ENCODE results near the gene SPATA31E1. TPM values are rescaled to one million over a fixed set of nuclear protein-coding genes. Genes with fewer than 3 reads are reported as not detected.

SPATA31E1 gene
- total RNA-seq, 4 donors from 2014 or later = not detected

DNA sequence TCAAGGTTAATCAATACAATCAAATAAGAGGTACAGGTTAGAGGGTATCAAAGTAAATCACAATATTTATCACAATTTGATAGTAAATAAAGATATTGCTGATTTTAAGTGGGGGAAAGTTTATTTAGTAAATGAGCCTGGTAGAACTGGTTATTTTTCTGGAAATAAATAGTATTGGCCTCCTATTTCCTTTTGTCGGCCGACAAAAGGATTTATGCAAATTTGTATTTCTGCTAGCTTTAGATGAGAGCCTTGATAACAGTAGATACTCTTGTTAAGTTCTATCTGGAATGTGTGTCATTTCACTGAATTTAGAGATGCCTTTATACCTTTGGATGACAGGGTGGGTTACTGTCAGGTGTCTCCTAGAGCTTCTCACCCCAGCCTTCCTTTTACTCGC, 17.8 kb upstream of the SPATA31E1 start:
- Histone ChIP-seq H3K27me3 (no peaks in the 10 kb centered on the region), H3K27ac (replicated peaks in 1 of 4) (no peak overlapping the region), H3K4me1 (no peaks in the 10 kb centered on the region), H3K4me3 (no peak overlapping the region), H3K9me3 (peaks cover 0 to 19% (median 7%) of the 10 kb centered on the region in 4 donors), H3K36me3 (no peaks in the 10 kb centered on the region)
- intact Hi-C loops (cut with DNase I) = no loop called here
- TF ChIP-seq POLR2AphosphoS5 (IDR thresholded peaks at IDR 0.05) = no peak
- TF ChIP-seq, protein P1, sequence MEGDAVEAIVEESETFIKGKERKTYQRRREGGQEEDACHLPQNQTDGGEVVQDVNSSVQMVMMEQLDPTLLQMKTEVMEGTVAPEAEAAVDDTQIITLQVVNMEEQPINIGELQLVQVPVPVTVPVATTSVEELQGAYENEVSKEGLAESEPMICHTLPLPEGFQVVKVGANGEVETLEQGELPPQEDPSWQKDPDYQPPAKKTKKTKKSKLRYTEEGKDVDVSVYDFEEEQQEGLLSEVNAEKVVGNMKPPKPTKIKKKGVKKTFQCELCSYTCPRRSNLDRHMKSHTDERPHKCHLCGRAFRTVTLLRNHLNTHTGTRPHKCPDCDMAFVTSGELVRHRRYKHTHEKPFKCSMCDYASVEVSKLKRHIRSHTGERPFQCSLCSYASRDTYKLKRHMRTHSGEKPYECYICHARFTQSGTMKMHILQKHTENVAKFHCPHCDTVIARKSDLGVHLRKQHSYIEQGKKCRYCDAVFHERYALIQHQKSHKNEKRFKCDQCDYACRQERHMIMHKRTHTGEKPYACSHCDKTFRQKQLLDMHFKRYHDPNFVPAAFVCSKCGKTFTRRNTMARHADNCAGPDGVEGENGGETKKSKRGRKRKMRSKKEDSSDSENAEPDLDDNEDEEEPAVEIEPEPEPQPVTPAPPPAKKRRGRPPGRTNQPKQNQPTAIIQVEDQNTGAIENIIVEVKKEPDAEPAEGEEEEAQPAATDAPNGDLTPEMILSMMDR (IDR thresholded peaks at IDR 0.05) = no peak
- TF ChIP-seq EP300 (IDR thresholded peaks at IDR 0.05) = no peak
- TF ChIP-seq POLR2A (IDR thresholded peaks at IDR 0.05; ENCODE audit: low read depth) = no peak
- no peak for DNase-seq (ENCODE audit: extremely low spot score)
- WGBS = 97% methylated on average over 3 of the region's 3 CpGs

DNA sequence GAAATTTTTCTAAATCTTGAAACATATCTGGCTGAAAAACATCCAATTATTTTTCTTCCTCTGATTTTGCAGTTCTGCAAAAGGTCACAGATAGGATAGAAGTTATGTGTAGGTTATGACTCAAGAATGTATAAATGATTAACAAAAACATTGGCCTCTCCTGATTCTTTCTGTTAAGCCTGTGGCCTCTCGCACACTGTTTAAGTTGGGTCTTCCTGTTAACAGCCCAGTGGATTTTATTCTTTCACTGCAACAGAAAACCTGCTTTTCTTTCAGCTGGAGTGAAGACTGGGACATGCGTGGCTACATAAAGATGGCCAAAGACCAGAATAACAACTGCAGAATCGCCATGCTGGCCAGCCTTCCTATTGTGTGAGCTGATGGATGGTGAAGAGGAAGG, 17.1 kb upstream of the SPATA31E1 start:
- no peak for DNase-seq (ENCODE audit: extremely low spot score)
- no peaks in the 10 kb centered on the region for H3K36me3 ChIP-seq
- intact Hi-C loops (cut with DNase I) = no loop called here
- 91% methylated on average over 3 of the region's 3 CpGs for WGBS
- no peaks in the 10 kb centered on the region for H3K4me1 ChIP-seq
- no peak overlapping the region for H3K27ac ChIP-seq (replicated peaks in 1 of 4)
- no peak overlapping the region for H3K4me3 ChIP-seq
- H3K27me3 ChIP-seq = no peaks in the 10 kb centered on the region
- TF ChIP-seq, protein P1 (IDR thresholded peaks at IDR 0.05) = no peak
- no peak for TF ChIP-seq POLR2AphosphoS5 (IDR thresholded peaks at IDR 0.05)
- no peak for TF ChIP-seq EP300 (IDR thresholded peaks at IDR 0.05)
- no peak for TF ChIP-seq POLR2A (IDR thresholded peaks at IDR 0.05; ENCODE audit: low read depth)
- H3K9me3 ChIP-seq = peaks cover 0 to 19% (median 4%) of the 10 kb centered on the region in 4 donors

DNA sequence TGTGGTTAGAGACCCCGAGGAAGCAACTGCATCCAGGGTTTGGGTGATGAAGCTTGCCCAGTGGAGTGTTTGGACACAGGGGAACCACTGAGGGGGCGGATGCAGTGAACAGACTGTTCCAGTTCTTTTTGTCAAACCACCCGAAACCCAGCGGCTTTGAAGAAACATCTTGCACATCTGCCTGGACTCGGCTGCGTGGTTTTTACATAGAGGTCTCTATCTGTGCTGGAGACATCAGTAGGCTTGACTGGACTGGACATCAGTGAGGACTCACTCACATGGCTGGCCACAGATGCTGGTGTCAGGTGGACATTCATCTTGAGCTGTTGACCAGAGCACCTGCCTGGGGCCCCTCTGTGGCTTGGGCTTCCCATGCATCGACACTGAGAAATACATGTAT, 15.3 kb upstream of the SPATA31E1 start:
- WGBS = 95% methylated on average over 6 of the region's 7 CpGs
- Histone ChIP-seq H3K27ac (replicated peaks in 1 of 4) (no peak overlapping the region), H3K27me3 (no peaks in the 10 kb centered on the region), H3K36me3 (no peaks in the 10 kb centered on the region), H3K4me3 (no peak overlapping the region), H3K4me1 (peaks cover 0 to 11% (median 9%) of the 10 kb centered on the region in 4 donors), H3K9me3 (peaks cover 0 to 5% (median 0%) of the 10 kb centered on the region in 4 donors)
- TF ChIP-seq POLR2A (IDR thresholded peaks at IDR 0.05; ENCODE audit: low read depth) = no peak
- no peak for TF ChIP-seq EP300 (IDR thresholded peaks at IDR 0.05)
- TF ChIP-seq, protein P1 (IDR thresholded peaks at IDR 0.05) = no peak
- TF ChIP-seq POLR2AphosphoS5 (IDR thresholded peaks at IDR 0.05) = no peak
- no peak for DNase-seq (ENCODE audit: extremely low spot score)
- intact Hi-C loops (cut with DNase I) = no loop called here

DNA sequence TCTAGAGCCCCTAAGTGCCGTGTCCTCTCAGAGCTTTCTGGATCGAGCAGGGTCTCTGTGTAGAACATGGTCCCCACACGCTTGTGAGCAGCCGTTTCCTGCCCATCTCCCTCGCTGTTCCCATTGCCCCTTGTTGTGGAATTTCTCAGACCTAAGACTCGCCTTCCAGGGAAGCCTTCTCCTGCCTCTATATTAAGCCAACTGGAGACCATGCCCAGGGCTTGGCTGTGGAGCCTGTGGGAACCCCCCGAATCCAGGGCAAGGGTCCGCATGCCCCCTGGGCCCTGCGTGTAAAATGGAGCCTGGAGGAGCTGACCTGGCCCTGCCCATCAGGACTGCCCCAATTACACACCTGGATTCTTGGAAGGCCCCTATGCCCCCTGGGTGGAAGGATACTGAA, 14.5 kb upstream of the SPATA31E1 start:
- Histone ChIP-seq H3K4me3 (no peak overlapping the region), H3K9me3 (no peaks in the 10 kb centered on the region), H3K36me3 (no peaks in the 10 kb centered on the region), H3K27me3 (no peaks in the 10 kb centered on the region), H3K4me1 (peaks cover 0 to 15% (median 13%) of the 10 kb centered on the region in 4 donors), H3K27ac (replicated peaks in 1 of 4) (no peak overlapping the region)
- TF ChIP-seq EP300 (IDR thresholded peaks at IDR 0.05) (no peak), POLR2A (IDR thresholded peaks at IDR 0.05; ENCODE audit: low read depth) (no peak), POLR2AphosphoS5 (IDR thresholded peaks at IDR 0.05) (no peak)
- TF ChIP-seq, protein P1 (IDR thresholded peaks at IDR 0.05) = no peak
- intact Hi-C loops (cut with DNase I) = no loop called here
- WGBS = 96% methylated on average over 7 of the region's 9 CpGs
- DNase-seq (ENCODE audit: extremely low spot score) = no peak

DNA sequence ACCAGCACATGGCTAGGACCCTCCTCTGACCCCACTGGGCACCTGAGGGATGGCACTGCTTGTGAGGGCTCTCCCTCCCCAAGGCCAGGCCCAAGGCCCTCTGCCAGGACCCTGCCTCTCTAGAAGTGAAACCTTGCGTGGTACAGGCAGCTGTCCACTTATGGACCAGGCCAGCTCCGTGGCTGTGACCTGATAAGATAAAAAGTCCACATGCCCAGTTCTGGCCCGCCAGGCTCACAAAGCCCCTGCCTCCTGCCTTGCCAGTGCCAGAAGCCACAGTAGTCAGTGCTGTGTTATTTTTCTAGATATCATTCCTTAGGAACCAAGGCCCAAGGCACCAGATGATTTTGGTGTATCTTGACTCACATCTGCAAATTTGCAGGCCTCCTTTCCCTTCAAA, 14.0 kb upstream of the SPATA31E1 start:
- intact Hi-C loops (cut with DNase I) = no loop called here
- TF ChIP-seq POLR2AphosphoS5 (IDR thresholded peaks at IDR 0.05) (no peak), POLR2A (IDR thresholded peaks at IDR 0.05; ENCODE audit: low read depth) (no peak), EP300 (IDR thresholded peaks at IDR 0.05) (no peak)
- TF ChIP-seq, protein P1 (IDR thresholded peaks at IDR 0.05) = no peak
- no peaks in the 10 kb centered on the region for H3K27me3 ChIP-seq
- H3K4me1 ChIP-seq = peaks cover 0 to 18% (median 14%) of the 10 kb centered on the region in 4 donors
- no peak overlapping the region for H3K27ac ChIP-seq (replicated peaks in 1 of 4)
- DNase-seq (ENCODE audit: extremely low spot score) = no peak
- H3K9me3 ChIP-seq = no peaks in the 10 kb centered on the region
- H3K36me3 ChIP-seq = no peaks in the 10 kb centered on the region
- no peak overlapping the region for H3K4me3 ChIP-seq
- WGBS = 82% methylated on average over 3 of the region's 3 CpGs

Data from esophagus muscularis mucosa (tissue), 4 donors.